Neural crest cell (in vitro differentiated cells): ENCODE data around the gene PTPRK. TPM values are rescaled to one million over a fixed set of nuclear protein-coding genes. Genes with fewer than 3 reads are reported as not detected.

Source experiments
- DNase-seq: peaks from one replicate; pipeline ENCODE4 v3.0.0; 2021; ENCODE audit warnings: low read depth, mixed read lengths, low spot score
- H3K27ac Mint-ChIP-seq: one replicate; pipeline ENCODE4 v1.8.0; 2021; ENCODE audit warnings: mild to moderate bottlenecking, mixed read lengths; ENCODE audit not compliant: unreplicated experiment
- H3K27me3 Mint-ChIP-seq: 2 replicates; pipeline ENCODE4 v1.8.0; 2021; ENCODE audit warnings: low read depth, mild to moderate bottlenecking, mixed read lengths
- H3K36me3 Mint-ChIP-seq: 2 replicates; pipeline ENCODE4 v1.8.0; 2021; ENCODE audit warnings: low read depth, mild to moderate bottlenecking, mixed read lengths
- H3K4me1 Mint-ChIP-seq: 2 replicates; pipeline ENCODE4 v1.8.0; 2021; ENCODE audit warnings: mixed read lengths
- H3K4me3 Mint-ChIP-seq: one replicate; pipeline ENCODE4 v1.8.0; 2021; ENCODE audit warnings: mild to moderate bottlenecking, mixed read lengths
- H3K9me3 Mint-ChIP-seq: 2 replicates; pipeline ENCODE4 v1.8.0; 2021; ENCODE audit warnings: mixed read lengths
- total RNA-seq: library from RNA; stranded (reverse); gene quantifications from 2 replicates; pipeline ENCODE4 v1.2.1, GENCODE V29; 2021
- TF ChIP-seq, protein P1 (sequence below): fragments of 200-600 bp; sonication (generic); conservative IDR thresholded peaks from 2 replicates; pipeline ENCODE4 v1.5.0; 2021; ENCODE audit warnings: antibody characterized with exemption, mild to moderate bottlenecking

The PTPRK gene
- total RNA-seq, 1 donor from 2014 or later, result 30.8 TPM

DNA sequence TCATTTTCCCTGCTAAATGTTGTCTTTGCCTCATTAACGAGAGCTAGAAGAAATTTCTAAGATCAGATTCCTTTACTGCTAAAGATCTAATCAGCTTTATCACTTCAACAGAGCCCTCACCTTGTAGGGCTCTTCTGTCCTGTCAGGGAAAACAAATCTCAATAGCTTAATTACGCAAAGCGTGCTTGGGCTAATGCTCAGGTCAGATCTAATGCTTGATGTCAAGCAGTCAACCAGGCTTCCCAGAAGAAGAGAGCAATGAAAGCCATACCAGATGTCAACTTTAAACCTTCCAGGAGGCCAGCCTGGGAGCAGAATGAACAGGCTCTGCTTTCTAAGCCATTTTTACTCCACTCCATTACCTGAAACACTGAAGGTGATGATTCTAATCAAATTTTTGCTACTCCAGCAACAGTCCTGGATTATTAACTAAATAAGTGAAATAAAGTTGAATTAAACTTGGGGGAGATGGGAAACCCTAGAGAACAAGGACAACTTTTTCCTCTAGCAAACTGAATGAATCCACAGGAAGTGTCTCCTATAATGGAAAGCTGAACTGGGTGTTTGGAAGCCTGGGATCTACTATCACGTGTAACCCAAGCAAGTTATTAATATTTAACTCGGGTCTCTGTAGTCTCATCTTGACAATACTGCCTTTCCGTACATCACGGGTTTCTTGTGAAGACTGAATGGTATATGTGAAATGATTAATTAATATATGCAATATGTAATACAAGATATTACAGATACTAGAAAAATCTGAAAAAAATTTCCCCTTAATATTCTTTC lies 273.7 kb downstream of the PTPRK start:
- TF ChIP-seq, protein P1, sequence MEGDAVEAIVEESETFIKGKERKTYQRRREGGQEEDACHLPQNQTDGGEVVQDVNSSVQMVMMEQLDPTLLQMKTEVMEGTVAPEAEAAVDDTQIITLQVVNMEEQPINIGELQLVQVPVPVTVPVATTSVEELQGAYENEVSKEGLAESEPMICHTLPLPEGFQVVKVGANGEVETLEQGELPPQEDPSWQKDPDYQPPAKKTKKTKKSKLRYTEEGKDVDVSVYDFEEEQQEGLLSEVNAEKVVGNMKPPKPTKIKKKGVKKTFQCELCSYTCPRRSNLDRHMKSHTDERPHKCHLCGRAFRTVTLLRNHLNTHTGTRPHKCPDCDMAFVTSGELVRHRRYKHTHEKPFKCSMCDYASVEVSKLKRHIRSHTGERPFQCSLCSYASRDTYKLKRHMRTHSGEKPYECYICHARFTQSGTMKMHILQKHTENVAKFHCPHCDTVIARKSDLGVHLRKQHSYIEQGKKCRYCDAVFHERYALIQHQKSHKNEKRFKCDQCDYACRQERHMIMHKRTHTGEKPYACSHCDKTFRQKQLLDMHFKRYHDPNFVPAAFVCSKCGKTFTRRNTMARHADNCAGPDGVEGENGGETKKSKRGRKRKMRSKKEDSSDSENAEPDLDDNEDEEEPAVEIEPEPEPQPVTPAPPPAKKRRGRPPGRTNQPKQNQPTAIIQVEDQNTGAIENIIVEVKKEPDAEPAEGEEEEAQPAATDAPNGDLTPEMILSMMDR, result no peak
- H3K4me3 Mint-ChIP-seq, result no peak overlapping the region
- no peaks in the 10 kb centered on the region for H3K36me3 Mint-ChIP-seq
- no peaks in the 10 kb centered on the region for H3K4me1 Mint-ChIP-seq
- no peaks in the 10 kb centered on the region for H3K27me3 Mint-ChIP-seq
- DNase-seq, result no peak
- peaks cover 2% of the 10 kb centered on the region for H3K9me3 Mint-ChIP-seq
- H3K27ac Mint-ChIP-seq, result no peak overlapping the region

DNA sequence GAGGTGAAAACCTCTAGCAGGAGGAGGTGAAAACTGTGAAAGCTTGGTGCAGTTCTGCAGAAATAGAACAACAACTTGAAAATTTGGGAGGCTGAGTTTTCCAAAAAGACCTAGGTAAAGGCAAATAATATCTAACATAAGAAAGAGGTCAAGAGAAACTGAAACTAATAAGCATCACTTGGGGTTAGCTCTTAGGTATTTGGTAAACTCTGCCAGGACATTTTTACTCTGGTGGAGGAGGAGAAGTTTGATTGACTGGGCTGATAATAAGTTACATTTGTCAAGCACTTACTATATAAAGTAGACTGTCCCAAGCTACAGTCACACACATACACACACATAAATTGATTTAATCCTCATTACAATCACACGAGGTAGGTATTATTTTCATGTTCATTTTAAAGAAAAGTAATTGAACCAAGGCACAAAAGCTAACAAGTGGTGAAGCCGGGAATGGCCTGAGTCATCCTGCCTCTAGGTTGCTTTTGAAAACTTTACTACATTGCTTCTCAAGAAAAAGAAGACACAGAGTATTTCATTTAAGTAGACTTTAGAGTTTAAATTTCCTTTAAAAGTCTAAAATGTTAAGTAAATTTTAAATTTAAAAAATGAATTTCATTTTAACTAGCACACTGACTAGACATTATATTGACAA lies 275.5 kb downstream of the PTPRK start:
- no peak for DNase-seq
- peaks cover 2% of the 10 kb centered on the region for H3K9me3 Mint-ChIP-seq
- no peak overlapping the region for H3K4me3 Mint-ChIP-seq
- H3K27me3 Mint-ChIP-seq, result no peaks in the 10 kb centered on the region
- H3K27ac Mint-ChIP-seq, result no peak overlapping the region
- TF ChIP-seq, protein P1, result no peak
- H3K36me3 Mint-ChIP-seq, result peaks cover 2% of the 10 kb centered on the region
- peaks cover 13% of the 10 kb centered on the region for H3K4me1 Mint-ChIP-seq

DNA sequence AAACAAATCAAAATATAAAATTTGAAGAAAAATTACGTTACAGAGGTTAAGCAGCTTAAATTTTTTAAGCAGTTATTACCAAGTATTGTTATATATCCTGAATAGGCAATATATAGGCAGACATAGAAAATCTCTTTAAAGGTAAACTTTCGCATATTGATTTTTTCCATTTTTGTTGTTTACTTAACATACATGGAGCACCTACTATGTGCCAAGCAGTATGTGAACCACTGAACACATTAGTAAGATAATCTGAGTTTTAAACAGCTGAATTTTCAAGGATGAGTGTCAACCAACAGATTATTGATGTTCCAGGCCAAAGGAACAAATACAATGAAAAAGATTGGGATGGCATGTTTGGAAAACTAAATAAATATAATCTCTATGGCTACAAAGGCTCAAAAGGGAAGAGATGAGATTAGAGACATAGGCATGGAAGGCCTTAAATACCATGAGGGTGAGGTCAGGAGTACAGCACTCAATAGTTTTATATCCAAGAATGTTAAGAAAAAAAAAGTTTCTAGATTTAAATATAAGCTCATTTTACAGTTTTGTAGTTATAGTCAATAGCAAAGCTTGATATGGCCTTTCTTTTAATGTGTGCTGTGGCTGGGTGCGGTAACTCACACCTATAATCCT lies 277.5 kb downstream of the PTPRK start:
- TF ChIP-seq, protein P1, result no peak
- Mint-ChIP-seq H3K4me3 (no peak overlapping the region), H3K27ac (no peak overlapping the region), H3K9me3 (peaks cover 2% of the 10 kb centered on the region), H3K27me3 (no peaks in the 10 kb centered on the region), H3K36me3 (peaks cover 2% of the 10 kb centered on the region), H3K4me1 (peaks cover 30% of the 10 kb centered on the region)
- DNase-seq, result no peak

DNA sequence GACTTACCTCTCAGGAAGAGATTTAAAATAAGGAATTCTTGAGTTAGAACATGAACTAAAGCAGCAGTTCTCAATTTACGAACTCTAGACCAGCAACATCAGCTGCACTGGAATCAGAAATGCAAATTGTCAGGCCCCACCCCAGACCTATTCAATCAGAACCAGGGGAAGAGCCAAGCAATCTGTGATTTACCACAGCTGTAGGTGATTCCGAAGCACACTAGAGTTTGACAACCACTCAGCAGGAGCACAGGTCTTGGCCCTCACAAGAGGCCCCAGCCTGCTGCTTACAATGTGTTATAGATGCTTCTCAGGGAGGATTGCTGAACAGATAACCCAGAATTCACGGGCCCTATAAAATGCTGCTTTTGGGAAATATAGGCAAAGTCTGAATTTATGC lies 279.2 kb downstream of the PTPRK start:
- DNase-seq, result no peak
- Mint-ChIP-seq H3K27me3 (no peaks in the 10 kb centered on the region), H3K4me3 (no peak overlapping the region), H3K4me1 (peaks cover 39% of the 10 kb centered on the region), H3K36me3 (peaks cover 2% of the 10 kb centered on the region), H3K27ac (peak overlapping the region; percentile 89), H3K9me3 (peaks cover 2% of the 10 kb centered on the region)
- TF ChIP-seq, protein P1, result no peak

DNA sequence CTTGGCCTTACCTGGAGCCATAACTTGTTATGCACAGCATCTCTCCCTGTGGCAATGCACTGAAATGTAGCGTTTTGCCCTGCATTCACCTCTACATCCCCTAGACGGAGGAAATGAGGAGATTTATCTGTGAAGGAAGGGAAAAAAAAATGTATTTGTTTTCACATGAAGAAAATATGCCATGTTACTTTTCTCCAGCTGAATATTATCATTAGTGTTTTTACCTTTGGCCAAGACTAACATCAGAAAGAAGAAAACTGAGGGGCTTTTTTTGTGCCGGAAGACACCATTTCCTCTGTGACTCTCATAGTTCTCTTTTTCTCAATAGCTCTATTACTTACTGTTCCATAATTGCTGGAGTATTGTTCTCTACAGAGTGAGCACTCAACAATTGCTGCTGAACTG lies 280.4 kb downstream of the PTPRK start:
- TF ChIP-seq, protein P1, result no peak
- Mint-ChIP-seq H3K27me3 (no peaks in the 10 kb centered on the region), H3K36me3 (peaks cover 5% of the 10 kb centered on the region), H3K9me3 (peaks cover 2% of the 10 kb centered on the region), H3K27ac (no peak overlapping the region), H3K4me1 (peaks cover 42% of the 10 kb centered on the region), H3K4me3 (peak overlapping the region; percentile 8)
- DNase-seq, result no peak
